ENCODE data around the gene METTL23. TPM values are rescaled to one million over a fixed set of nuclear protein-coding genes. Genes with fewer than 3 reads are reported as not detected.
A peak's percentile ranks its signal among the peaks of the same experiment; 100 is the strongest.
"Not testable (repeated sequence)": the region's sequence is repeated elsewhere in the genome, so short reads cannot be mapped to it uniquely, and the experiment has no call there.

Gene METTL23
- total RNA-seq, 1 experiment from 2014 or later: 57.8 TPM

DNA sequence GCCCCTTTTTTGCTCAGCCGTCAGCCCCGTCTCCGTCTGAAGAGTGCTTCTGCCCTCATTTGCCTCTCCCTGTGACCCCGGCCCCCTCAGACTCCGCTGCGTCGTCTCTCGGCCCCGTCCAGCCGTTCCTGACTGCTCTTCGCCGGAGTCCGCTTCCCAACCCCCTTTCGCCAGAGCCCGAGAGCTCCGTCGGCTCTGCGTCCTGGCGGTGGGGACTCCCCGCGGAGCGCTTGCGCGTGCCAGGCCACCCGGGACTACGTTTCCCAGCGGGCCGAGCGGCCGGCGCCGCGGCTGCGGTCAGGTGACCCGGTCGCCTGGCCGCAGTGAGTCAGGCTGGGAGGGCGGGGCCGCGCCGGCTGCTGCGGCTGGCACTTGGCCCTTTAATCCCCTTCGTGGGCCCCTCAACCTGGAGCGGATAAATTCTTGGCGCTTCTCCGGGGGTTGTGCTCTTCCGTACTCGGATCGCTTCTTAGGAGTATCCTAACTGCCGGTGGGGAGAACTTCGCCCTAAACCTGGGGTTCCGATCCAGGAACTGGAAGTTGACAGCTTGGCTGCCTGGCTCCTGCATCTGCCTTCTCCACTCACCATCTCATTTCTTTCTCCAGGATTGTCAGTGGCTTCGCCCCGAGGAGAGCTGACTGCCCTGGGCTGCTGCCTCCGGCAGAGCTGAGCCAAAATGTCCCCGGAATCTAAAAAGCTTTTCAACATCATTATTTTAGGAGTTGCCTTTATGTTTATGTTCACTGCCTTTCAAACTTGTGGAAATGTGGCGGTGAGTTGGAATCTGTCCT, 11.2 kb downstream of the METTL23 start, which contains the start of gene MFSD11 (continued):
- TF ChIP-seq POLR2AphosphoS5 (IDR thresholded peaks at IDR 0.05; ENCODE audit: low read depth, low read length) (peak; percentile 55), ELF1 (IDR thresholded peaks at IDR 0.05; ENCODE audit: borderline replicate concordance, low read depth) (no peak), EGR1 (IDR thresholded peaks at IDR 0.05; ENCODE audit: low read depth) (no peak), RAD21 (IDR thresholded peaks at IDR 0.05; ENCODE audit: low read depth) (no peak; the same call in 1 of the 2 replicates), JUND (IDR thresholded peaks at IDR 0.05) (peak; percentile 65; the same call in 1 of the 2 replicates), SP1 (IDR thresholded peaks at IDR 0.05; ENCODE audit: low read depth) (peak; percentile 31)
- TF ChIP-seq, protein P1, sequence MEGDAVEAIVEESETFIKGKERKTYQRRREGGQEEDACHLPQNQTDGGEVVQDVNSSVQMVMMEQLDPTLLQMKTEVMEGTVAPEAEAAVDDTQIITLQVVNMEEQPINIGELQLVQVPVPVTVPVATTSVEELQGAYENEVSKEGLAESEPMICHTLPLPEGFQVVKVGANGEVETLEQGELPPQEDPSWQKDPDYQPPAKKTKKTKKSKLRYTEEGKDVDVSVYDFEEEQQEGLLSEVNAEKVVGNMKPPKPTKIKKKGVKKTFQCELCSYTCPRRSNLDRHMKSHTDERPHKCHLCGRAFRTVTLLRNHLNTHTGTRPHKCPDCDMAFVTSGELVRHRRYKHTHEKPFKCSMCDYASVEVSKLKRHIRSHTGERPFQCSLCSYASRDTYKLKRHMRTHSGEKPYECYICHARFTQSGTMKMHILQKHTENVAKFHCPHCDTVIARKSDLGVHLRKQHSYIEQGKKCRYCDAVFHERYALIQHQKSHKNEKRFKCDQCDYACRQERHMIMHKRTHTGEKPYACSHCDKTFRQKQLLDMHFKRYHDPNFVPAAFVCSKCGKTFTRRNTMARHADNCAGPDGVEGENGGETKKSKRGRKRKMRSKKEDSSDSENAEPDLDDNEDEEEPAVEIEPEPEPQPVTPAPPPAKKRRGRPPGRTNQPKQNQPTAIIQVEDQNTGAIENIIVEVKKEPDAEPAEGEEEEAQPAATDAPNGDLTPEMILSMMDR (IDR thresholded peaks at IDR 0.05 in 2 of 3, conservative IDR thresholded peaks at IDR 0.05 in 1 of 3; ENCODE audit: borderline replicate concordance in 1 of 3, insufficient read depth in 1 of 3, low read depth in 2 of 3, low read length in 2 of 3): no peak

DNA sequence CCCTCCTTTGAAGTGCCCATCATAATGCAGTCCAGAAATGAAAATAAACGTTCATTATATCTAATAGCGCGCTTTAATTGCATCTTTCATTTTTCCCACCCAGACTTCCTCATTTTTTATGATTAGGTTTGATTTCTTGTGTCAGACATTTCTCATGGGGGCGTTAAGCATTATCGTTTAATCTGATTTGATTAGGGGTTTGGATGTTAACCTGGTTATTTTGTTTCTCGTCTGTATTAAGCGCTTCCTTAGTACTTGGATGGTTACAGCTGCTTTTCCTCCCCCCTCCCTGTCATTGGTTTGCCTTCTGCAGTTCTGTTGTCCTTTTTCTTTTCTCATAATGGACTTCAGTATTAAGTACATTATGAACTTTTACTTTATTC, 11.8 kb downstream of the METTL23 start:
- Histone ChIP-seq H3K4me1 (ENCODE audit: control insufficient read depth in 1 of 2, insufficient read depth in 2 of 2, low read length in 2 of 2) (peaks cover 16 to 32% of the 10 kb centered on the region in 2 experiments), H3K27me3 (ENCODE audit: insufficient read depth, low read length) (no peaks in the 10 kb centered on the region), H2AFZ (ENCODE audit: low read depth, low read length, poor library complexity, severe bottlenecking) (peak overlapping the region; percentile 30), H3K79me2 (ENCODE audit: insufficient read depth, low read length) (peaks cover 37% of the 10 kb centered on the region), H3K27ac (ENCODE audit: low read depth, low read length) (peak overlapping the region; percentile 92; the same call in 1 of the 2 replicates), H3K4me2 (ENCODE audit: low read length) (peak overlapping the region; percentile 94), H3K9ac (ENCODE audit: low read length) (peak overlapping the region; percentile 97), H3K4me3 (replicated peaks in 1 of 2; ENCODE audit: low read depth in 1 of 2, low read length in 2 of 2) (peak overlapping the region; percentile 71 to 91), H3K9me3 (ENCODE audit: control insufficient read depth in 1 of 2, insufficient read depth in 1 of 2, low read depth in 1 of 2, low read length in 2 of 2) (no peaks in the 10 kb centered on the region), H3K9me2 (ENCODE audit: insufficient read depth) (no peaks in the 10 kb centered on the region), H4K20me1 (ENCODE audit: insufficient read depth) (peaks cover 29% of the 10 kb centered on the region), H3K36me3 (ENCODE audit: control insufficient read depth in 1 of 2, insufficient read depth in 2 of 2, low read length in 2 of 2) (peaks cover 29 to 34% of the 10 kb centered on the region in 2 experiments)
- TF ChIP-seq SP1 (IDR thresholded peaks at IDR 0.05; ENCODE audit: low read depth) (no peak), FOSL1 (IDR thresholded peaks at IDR 0.05; ENCODE audit: low read depth) (no peak)
- POLR2A ChIA-PET: interaction anchor here (1.1 to 3.7 kb wide), 4 partner anchors 11 to 69 kb away, joined by 3 to 27 read pairs (median 4); partner anchors contain the start of genes JMJD6 and METTL23
- BruUV-seq (replicated peaks): TSS peak; percentile 51
- DNase-seq (ENCODE audit: low read depth, low spot score) (no peak), ATAC-seq (no peak)
- intact Hi-C loops (cut with micrococcal nuclease): no loop called here
- RAD21 ChIA-PET (ENCODE audit: low non-redundant PET in 1 of 2, low total read pairs in 2 of 2, uncharacterized antibody in 2 of 2, unreplicated experiment in 2 of 2): no interaction called here
- CTCF ChIA-PET: interaction anchor here (1.7 kb wide), 1 partner anchor 11 kb away, joined by 6 read pairs; no protein-coding TSS in a partner anchor

DNA sequence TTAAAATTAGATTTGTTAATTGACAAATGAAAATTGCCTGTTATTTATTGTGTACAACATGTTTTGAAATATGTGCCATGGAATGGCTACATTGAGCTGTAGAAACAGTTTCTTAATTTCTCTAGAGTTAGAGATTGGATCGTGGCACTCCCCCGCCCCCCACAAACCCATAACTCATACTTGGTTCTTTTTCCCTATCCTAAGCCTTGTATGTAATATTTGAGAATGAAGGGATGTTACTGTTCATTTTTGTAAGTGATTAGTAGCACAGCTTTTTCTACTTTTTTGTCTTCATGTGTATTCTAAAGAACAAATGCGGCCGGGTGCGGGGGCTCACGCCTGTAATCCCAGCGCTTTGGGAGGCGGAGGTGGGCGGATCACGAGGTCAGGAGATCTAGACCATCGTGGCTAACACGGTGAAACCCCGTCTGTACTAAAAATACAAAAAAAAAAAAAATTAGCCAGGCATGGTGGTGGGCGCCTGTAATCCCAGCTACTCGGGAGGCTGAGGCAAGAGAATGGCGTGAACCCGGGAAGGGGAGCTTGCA, 13.0 kb downstream of the METTL23 start:
- ATAC-seq; CTCF ChIA-PET; BruUV-seq (replicated peaks); H3K27me3 ChIP-seq (ENCODE audit: insufficient read depth, low read length); RAD21 ChIA-PET (ENCODE audit: low non-redundant PET in 1 of 2, low total read pairs in 2 of 2, uncharacterized antibody in 2 of 2, unreplicated experiment in 2 of 2); H3K9me3 ChIP-seq (ENCODE audit: control insufficient read depth in 1 of 2, insufficient read depth in 1 of 2, low read depth in 1 of 2, low read length in 2 of 2); intact Hi-C loops (cut with micrococcal nuclease); DNase-seq (ENCODE audit: low read depth, low spot score); H3K4me3 ChIP-seq (replicated peaks in 1 of 2; ENCODE audit: low read depth in 1 of 2, low read length in 2 of 2); H3K9me2 ChIP-seq (ENCODE audit: insufficient read depth); H3K27ac ChIP-seq (ENCODE audit: low read depth, low read length); H3K4me2 ChIP-seq (ENCODE audit: low read length); H2AFZ ChIP-seq (ENCODE audit: low read depth, low read length, poor library complexity, severe bottlenecking); POLR2A ChIA-PET; H3K9ac ChIP-seq (ENCODE audit: low read length): not testable (repeated sequence)
- Histone ChIP-seq H3K4me1 (ENCODE audit: control insufficient read depth in 1 of 2, insufficient read depth in 2 of 2, low read length in 2 of 2) (peaks cover 16 to 26% of the 10 kb centered on the region in 2 experiments), H3K36me3 (ENCODE audit: control insufficient read depth in 1 of 2, insufficient read depth in 2 of 2, low read length in 2 of 2) (peaks cover 17 to 25% of the 10 kb centered on the region in 2 experiments), H3K79me2 (ENCODE audit: insufficient read depth, low read length) (peaks cover 25% of the 10 kb centered on the region), H4K20me1 (ENCODE audit: insufficient read depth) (peaks cover 17% of the 10 kb centered on the region)

All from HCT116 (cell line).